GM21619 (cell line): ENCODE measurements around the gene ADM2.
"Not testable (repeated sequence)": the region's sequence is repeated elsewhere in the genome, so short reads cannot be mapped to it uniquely, and the experiment has no call there.

ENCODE experiments used
- ATAC-seq: cut with Tn5 transposase; IDR thresholded peaks from one replicate; pipeline ENCODE4 v1.9.1; 2021; ENCODE audit not compliant: unreplicated experiment

Gene ADM2

DNA sequence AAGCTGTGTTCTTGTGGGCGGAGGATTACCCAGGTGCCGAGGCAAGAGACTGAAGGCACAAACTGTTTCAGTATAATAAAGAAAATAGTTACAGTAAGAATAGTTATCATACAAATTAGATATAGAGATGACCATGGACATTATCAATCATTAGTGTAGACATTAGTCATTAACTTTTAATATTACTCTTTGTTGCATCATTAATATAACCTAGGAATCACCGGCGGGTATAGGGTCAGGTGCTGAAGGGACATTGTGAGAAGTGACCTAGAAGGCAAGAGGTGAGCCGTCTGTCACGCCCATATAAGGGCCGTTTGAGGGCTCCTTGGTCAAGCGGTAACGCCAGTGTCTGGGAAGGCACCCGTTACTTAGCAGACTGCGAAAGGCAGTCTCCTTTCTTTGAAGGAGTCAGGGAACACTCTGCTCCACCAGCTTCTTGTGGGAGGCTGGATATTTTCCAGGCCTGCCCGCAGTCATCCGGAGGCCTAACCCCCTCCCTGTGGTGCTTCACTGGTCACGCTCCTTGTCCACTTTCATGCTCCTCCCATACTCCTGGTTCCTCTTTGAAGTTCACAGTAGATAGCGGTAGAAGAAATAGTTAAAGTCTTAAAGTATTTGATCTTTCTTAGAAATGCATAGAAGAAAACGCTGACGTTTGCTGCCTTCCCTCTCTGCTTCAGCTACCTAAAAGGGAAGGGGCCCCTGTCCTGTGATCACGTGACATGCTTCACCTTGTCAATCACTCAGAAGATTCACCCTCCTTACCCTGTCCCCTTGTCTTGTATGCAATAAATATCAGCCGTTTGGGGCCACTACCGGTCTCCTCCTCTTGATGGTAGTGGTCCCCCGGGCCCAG lies 52.7 kb downstream of the ADM2 start:
- ATAC-seq, result not testable (repeated sequence)

DNA sequence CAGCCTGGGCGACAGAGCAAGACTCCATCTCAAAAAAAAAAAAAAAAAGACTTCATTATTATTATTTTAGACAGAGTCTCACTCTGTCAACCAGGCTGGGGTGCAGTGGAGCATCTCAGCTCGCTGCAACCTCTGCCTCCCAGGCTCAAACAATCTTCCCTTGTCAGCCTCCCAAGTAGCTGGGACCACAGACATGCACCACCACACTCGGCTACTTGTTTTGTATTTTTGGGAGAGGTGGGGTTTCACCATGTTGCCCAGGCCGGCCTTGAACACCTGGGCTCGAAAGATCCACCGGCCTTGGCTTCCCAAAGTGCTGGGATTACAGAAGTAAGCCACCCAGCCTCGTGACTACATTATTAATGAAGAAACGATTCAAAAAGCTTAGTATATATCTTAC lies 53.8 kb downstream of the ADM2 start:
- no peak for ATAC-seq
